OCI-LY7 (cell line): ENCODE results near the gene TULP4. TPM values are rescaled to one million over a fixed set of nuclear protein-coding genes. Genes with fewer than 3 reads are reported as not detected.

Experiments
- BruUV-seq: library from RNA; stranded (reverse); fragments of 400-500 nt; replicated peaks from 2 replicates; lab custom pipeline; 2021; lab: Mats Ljungman, UMichigan
- CTCF ChIA-PET: fragments of 300-600 bp; sonication (Branson Sonifier 250); formaldehyde crosslinking; loops from one replicate; lab custom pipeline; 2022; ENCODE audit warnings: antibody characterized with exemption; ENCODE audit not compliant: unreplicated experiment; lab: Charles Lee
- POLR2A ChIA-PET: fragments of 300-600 bp; sonication (Branson Sonifier 250); formaldehyde crosslinking; loops from one replicate; lab custom pipeline; 2022; ENCODE audit warnings: antibody characterized with exemption; lab: Charles Lee
- DNase-seq: peaks from one replicate; pipeline ENCODE4 v3.0.0-alpha.2; 2015; ENCODE audit warnings: low spot score
- H2AFZ ChIP-seq: fragments of 200-600 bp; sonication (generic), shearing (Covaris generic); 2 replicates; pipeline ENCODE4 v1.6.1; 2014; ENCODE audit warnings: mild to moderate bottlenecking, antibody characterized with exemption, low read length, moderate library complexity
- H3K27ac ChIP-seq: fragments of 200-600 bp; sonication (generic); 2 replicates; pipeline ENCODE4 v1.5.1; 2014; ENCODE audit warnings: mixed run types, low read depth, mild to moderate bottlenecking, moderate library complexity, low read length, inconsistent platforms; ENCODE audit not compliant: poor library complexity, severe bottlenecking
- H3K36me3 ChIP-seq: fragments of 200-600 bp; sonication (generic); 2 replicates; pipeline ENCODE4 v1.6.1; 2014; ENCODE audit warnings: mild to moderate bottlenecking, antibody characterized with exemption, low read length, moderate library complexity, mixed read lengths; ENCODE audit not compliant: insufficient read depth
- H3K4me1 ChIP-seq: fragments of 200-600 bp; sonication (generic); 2 replicates; pipeline ENCODE4 v1.5.1; 2014; ENCODE audit warnings: mild to moderate bottlenecking, low read length; ENCODE audit not compliant: insufficient read depth, poor library complexity, severe bottlenecking
- H3K4me2 ChIP-seq: fragments of 200-600 bp; sonication (generic); 2 replicates; pipeline ENCODE4 v1.6.1; 2014; ENCODE audit warnings: mild to moderate bottlenecking, low read length
- H3K4me3 ChIP-seq: fragments of 200-600 bp; sonication (generic); 2 replicates; pipeline ENCODE4 v1.5.1; 2014; ENCODE audit warnings: mild to moderate bottlenecking, low read depth, low read length; ENCODE audit not compliant: poor library complexity, severe bottlenecking
- H3K79me2 ChIP-seq: fragments of 200-600 bp; sonication (generic); 2 replicates; pipeline ENCODE4 v1.6.1; 2016; ENCODE audit warnings: low read depth, mild to moderate bottlenecking, low read length, moderate library complexity, mixed read lengths; ENCODE audit not compliant: insufficient read depth
- H3K9me2 ChIP-seq: fragments of 200-600 bp; sonication (generic); 2 replicates; pipeline ENCODE4 v1.6.1; 2016; ENCODE audit warnings: mild to moderate bottlenecking, low read length, mixed read lengths; ENCODE audit not compliant: insufficient read depth
- H3K9me3 ChIP-seq: fragments of 200-600 bp; sonication (generic); 2 replicates; pipeline ENCODE4 v1.6.1; 2014; ENCODE audit warnings: mild to moderate bottlenecking, mixed run types, low read length, mixed read lengths
- H4K20me1 ChIP-seq: fragments of 200-600 bp; sonication (generic); 2 replicates; pipeline ENCODE4 v1.6.1; 2014; ENCODE audit warnings: mild to moderate bottlenecking, antibody characterized with exemption, low read length, moderate library complexity, mixed read lengths; ENCODE audit not compliant: insufficient read depth
- CTCF ChIP-seq: fragments of 200-600 bp; sonication (generic); conservative IDR thresholded peaks from 2 replicates; pipeline ENCODE4 v1.5.1; 2014; ENCODE audit warnings: mild to moderate bottlenecking, antibody characterized with exemption, low read length, moderate library complexity, mixed read lengths
- EZH2phosphoT487 ChIP-seq: fragments of 200-600 bp; sonication (generic); IDR thresholded peaks from 2 replicates; pipeline ENCODE4 v1.6.1; 2018; ENCODE audit warnings: low read depth, borderline replicate concordance, mild to moderate bottlenecking, mixed run types, antibody characterized with exemption, low read length, moderate library complexity, mixed read lengths
- intact Hi-C: fragments of 100-400 bp; cut with micrococcal nuclease; formaldehyde crosslinking; loops from one replicate; pipeline ENCODE4 v1.10.0; 2022; ENCODE audit not compliant: unreplicated experiment
- total RNA-seq, 2 experiments: library from RNA; depleted of rRNA in 1 of 2; stranded (reverse); fragments of >200 nt in 1 of 2; shearing (Covaris generic) in 1 of 2; gene quantifications; 2 replicates each; pipeline ENCODE4 v1.2.3, GENCODE V29; 2014 to 2022

TULP4 gene
- total RNA-seq, 2 experiments from 2014 or later = 62.1 to 64.8 TPM

- no peaks in the 10 kb centered on the region for H3K9me3 ChIP-seq
- ChIA-PET POLR2A (interaction anchor here (1.2 to 1.7 kb wide), 5 partner anchors 7 to 28 kb away, joined by 3 to 5 read pairs (median 5); no protein-coding TSS in a partner anchor), CTCF (interaction anchor here (0.6 kb wide), 1 partner anchor 242 kb away, joined by 3 read pairs; no protein-coding TSS in a partner anchor)
- H3K4me1 ChIP-seq = peaks cover 10% of the 10 kb centered on the region
- H3K4me3 ChIP-seq = no peak overlapping the region
- no TSS peak for BruUV-seq
- no peak overlapping the region for H3K4me2 ChIP-seq
- no peaks in the 10 kb centered on the region for H3K9me2 ChIP-seq
- H3K79me2 ChIP-seq = no peaks in the 10 kb centered on the region
- H4K20me1 ChIP-seq = no peaks in the 10 kb centered on the region; the same call in 1 of the 2 replicates
- H2AFZ ChIP-seq = no peak overlapping the region
- no peak for DNase-seq
- H3K36me3 ChIP-seq = peaks cover 22% of the 10 kb centered on the region
- H3K27ac ChIP-seq = no peak overlapping the region
- TF ChIP-seq CTCF = no peak
- no peak for TF ChIP-seq EZH2phosphoT487
- intact Hi-C loops = no loop called here
Observed at GRCh38 chr6:158272324-158272723, 39.9 kb upstream of the TULP4 start.

GRCh38 chr6:158278004-158278403 is 34.3 kb upstream of the TULP4 start:
- ChIA-PET CTCF (no interaction called here), POLR2A (interaction anchor here (1.1 to 1.3 kb wide), 2 partner anchors 42 to 55 kb away, joined by 3 read pairs; no protein-coding TSS in a partner anchor)
- H3K4me2 ChIP-seq = no peak overlapping the region

More at GRCh38 chr6:158278004-158278403, 34.3 kb upstream of the TULP4 start:
- no peak overlapping the region for H3K4me3 ChIP-seq
- H3K36me3 ChIP-seq = peaks cover 6% of the 10 kb centered on the region
- H3K9me2 ChIP-seq = no peaks in the 10 kb centered on the region
- no peaks in the 10 kb centered on the region; the same call in 1 of the 2 replicates for H4K20me1 ChIP-seq
- no peak overlapping the region for H2AFZ ChIP-seq
- no peak for DNase-seq
- H3K4me1 ChIP-seq = peaks cover 2% of the 10 kb centered on the region
- intact Hi-C loops = no loop called here
- BruUV-seq = no TSS peak
- H3K9me3 ChIP-seq = no peaks in the 10 kb centered on the region
- H3K79me2 ChIP-seq = no peaks in the 10 kb centered on the region
- H3K27ac ChIP-seq = no peak overlapping the region
- TF ChIP-seq EZH2phosphoT487 (no peak), CTCF (no peak)
